ENCODE results near the gene FMN1. TPM values are rescaled to one million over a fixed set of nuclear protein-coding genes. Genes with fewer than 3 reads are reported as not detected.

Gene FMN1
- total and polyA plus RNA-seq, 2 experiments from 2014 or later: 0.93 to 2.2 TPM

GRCh38 chr15:33108518-33108917 is 86.0 kb downstream of the FMN1 start:
- H3K9me3 ChIP-seq (ENCODE audit: low read depth): no peaks in the 10 kb centered on the region
- in situ Hi-C loops (cut with MboI): no loop called here
- 0 out of 2 replicates have a peak, but pooled peaks cover 3% of the 10 kb centered on the region for H3F3A ChIP-seq (ENCODE audit: insufficient read depth)
- no peak overlapping the region for H2AFZ ChIP-seq
- H3K36me3 ChIP-seq (ENCODE audit: low read depth): no peaks in the 10 kb centered on the region
- H3K79me2 ChIP-seq (ENCODE audit: insufficient read depth): no peaks in the 10 kb centered on the region
- no peaks in the 10 kb centered on the region for H3K9me2 ChIP-seq (ENCODE audit: insufficient read depth)
- H3K4me1 ChIP-seq (ENCODE audit: insufficient read depth): peaks cover 26% of the 10 kb centered on the region
- no peak overlapping the region for H3K4me2 ChIP-seq (ENCODE audit: unreplicated experiment)
- no peak overlapping the region for H3K4me3 ChIP-seq
- TF ChIP-seq EZH2 (IDR thresholded peaks at IDR 0.05; ENCODE audit: insufficient read depth, poor library complexity, severe bottlenecking) (no peak), EZH2phosphoT487 (IDR thresholded peaks at IDR 0.05; ENCODE audit: insufficient read depth, low read depth) (no peak)
- peaks cover 9% of the 10 kb centered on the region; the same call in 1 of the 2 replicates for H3K27me3 ChIP-seq (replicated peaks; ENCODE audit: insufficient read depth)
- H3K9ac ChIP-seq: no peak overlapping the region
- H4K20me1 ChIP-seq (ENCODE audit: insufficient read depth): no peaks in the 10 kb centered on the region
- H3K27ac ChIP-seq: no peak overlapping the region
- no peak for DNase-seq

GRCh38 chr15:33107950-33108349 is 86.6 kb downstream of the FMN1 start:
- TF ChIP-seq EZH2 (IDR thresholded peaks at IDR 0.05; ENCODE audit: insufficient read depth, poor library complexity, severe bottlenecking): no peak
- peak overlapping the region; percentile 22 for H3K4me2 ChIP-seq (ENCODE audit: unreplicated experiment)
- H3K9ac ChIP-seq: no peak overlapping the region
- no peak overlapping the region for H2AFZ ChIP-seq
- no peak overlapping the region for H3K27ac ChIP-seq
- H3K9me2 ChIP-seq (ENCODE audit: insufficient read depth): no peaks in the 10 kb centered on the region
- no peak overlapping the region for H3K4me3 ChIP-seq
- H3K36me3 ChIP-seq (ENCODE audit: low read depth): no peaks in the 10 kb centered on the region
- WGBS, 2 experiments (ENCODE audit: low coverage in 1 of 2, low lambda C conversion rate in 2 of 2, missing lambda C conversion rate in 2 of 2): 36 to 39% methylated on average over 2 of the region's 2 CpGs
- no peaks in the 10 kb centered on the region for H3K79me2 ChIP-seq (ENCODE audit: insufficient read depth)
- peak; percentile 73 for DNase-seq
- H3F3A ChIP-seq (ENCODE audit: insufficient read depth): 0 out of 2 replicates have a peak, but pooled peaks cover 3% of the 10 kb centered on the region
- no peaks in the 10 kb centered on the region for H3K9me3 ChIP-seq (ENCODE audit: low read depth)
- in situ Hi-C loops (cut with MboI): no loop called here
- H3K4me1 ChIP-seq (ENCODE audit: insufficient read depth): peaks cover 26% of the 10 kb centered on the region
- H3K27me3 ChIP-seq (replicated peaks; ENCODE audit: insufficient read depth): peaks cover 9% of the 10 kb centered on the region; the same call in 1 of the 2 replicates
- H4K20me1 ChIP-seq (ENCODE audit: insufficient read depth): no peaks in the 10 kb centered on the region

- no peaks in the 10 kb centered on the region for H3K9me2 ChIP-seq (ENCODE audit: insufficient read depth)
- H3K27me3 ChIP-seq (replicated peaks; ENCODE audit: insufficient read depth): peaks cover 9% of the 10 kb centered on the region; the same call in 1 of the 2 replicates
- no peak overlapping the region for H3K9ac ChIP-seq
- 23 to 24% methylated on average over 2 of the region's 2 CpGs for WGBS, 2 experiments (ENCODE audit: low coverage in 1 of 2, low lambda C conversion rate in 2 of 2, missing lambda C conversion rate in 2 of 2)
- peaks cover 15% of the 10 kb centered on the region; the same call in 1 of the 2 replicates for H3F3A ChIP-seq (ENCODE audit: insufficient read depth)
- H3K4me2 ChIP-seq (ENCODE audit: unreplicated experiment): peak overlapping the region; percentile 37
- no peak overlapping the region for H3K27ac ChIP-seq
- H3K4me1 ChIP-seq (ENCODE audit: insufficient read depth): peaks cover 34% of the 10 kb centered on the region
- TF ChIP-seq EZH2 (IDR thresholded peaks at IDR 0.05; ENCODE audit: insufficient read depth, poor library complexity, severe bottlenecking) (no peak), EZH2phosphoT487 (IDR thresholded peaks at IDR 0.05; ENCODE audit: insufficient read depth, low read depth) (peak; percentile 100)
- H2AFZ ChIP-seq: no peak overlapping the region
- no peaks in the 10 kb centered on the region for H4K20me1 ChIP-seq (ENCODE audit: insufficient read depth)
- DNase-seq: peak; percentile 71
- in situ Hi-C loops (cut with MboI): no loop called here
- no peak overlapping the region for H3K4me3 ChIP-seq
- H3K36me3 ChIP-seq (ENCODE audit: low read depth): no peaks in the 10 kb centered on the region
- H3K79me2 ChIP-seq (ENCODE audit: insufficient read depth): no peaks in the 10 kb centered on the region
- no peaks in the 10 kb centered on the region for H3K9me3 ChIP-seq (ENCODE audit: low read depth)
Measured at GRCh38 chr15:33104212-33104611, 90.3 kb downstream of the FMN1 start.

- DNase-seq: no peak
- no peaks in the 10 kb centered on the region for H3K27me3 ChIP-seq (replicated peaks; ENCODE audit: insufficient read depth)
- no peak overlapping the region for H2AFZ ChIP-seq
- no peak overlapping the region for H3K4me3 ChIP-seq
- no peak overlapping the region for H3K4me2 ChIP-seq (ENCODE audit: unreplicated experiment)
- H3K36me3 ChIP-seq (ENCODE audit: low read depth): no peaks in the 10 kb centered on the region
- H3K4me1 ChIP-seq (ENCODE audit: insufficient read depth): peaks cover 46% of the 10 kb centered on the region
- 68 to 69% methylated on average over 3 of the region's 3 CpGs for WGBS, 2 experiments (ENCODE audit: low coverage in 1 of 2, low lambda C conversion rate in 2 of 2, missing lambda C conversion rate in 2 of 2)
- in situ Hi-C loops (cut with MboI): no loop called here
- no peaks in the 10 kb centered on the region for H3K79me2 ChIP-seq (ENCODE audit: insufficient read depth)
- no peak overlapping the region for H3K27ac ChIP-seq
- no peaks in the 10 kb centered on the region for H3K9me3 ChIP-seq (ENCODE audit: low read depth)
- TF ChIP-seq EZH2 (IDR thresholded peaks at IDR 0.05; ENCODE audit: insufficient read depth, poor library complexity, severe bottlenecking) (no peak), EZH2phosphoT487 (IDR thresholded peaks at IDR 0.05; ENCODE audit: insufficient read depth, low read depth) (no peak)
- H3K9ac ChIP-seq: no peak overlapping the region
- peaks cover 29% of the 10 kb centered on the region for H3F3A ChIP-seq (ENCODE audit: insufficient read depth)
- H3K9me2 ChIP-seq (ENCODE audit: insufficient read depth): no peaks in the 10 kb centered on the region
- no peaks in the 10 kb centered on the region for H4K20me1 ChIP-seq (ENCODE audit: insufficient read depth)
Measured at GRCh38 chr15:33101036-33101435, 93.5 kb downstream of the FMN1 start.

- H3K36me3 ChIP-seq (ENCODE audit: low read depth): no peaks in the 10 kb centered on the region
- H3K9ac ChIP-seq: no peak overlapping the region
- no peaks in the 10 kb centered on the region for H3K79me2 ChIP-seq (ENCODE audit: insufficient read depth)
- no peaks in the 10 kb centered on the region for H3K27me3 ChIP-seq (replicated peaks; ENCODE audit: insufficient read depth)
- no peak overlapping the region for H3K4me2 ChIP-seq (ENCODE audit: unreplicated experiment)
- in situ Hi-C loops (cut with MboI): no loop called here
- peaks cover 29% of the 10 kb centered on the region for H3F3A ChIP-seq (ENCODE audit: insufficient read depth)
- no peak overlapping the region for H3K4me3 ChIP-seq
- no peaks in the 10 kb centered on the region for H3K9me2 ChIP-seq (ENCODE audit: insufficient read depth)
- no peak for TF ChIP-seq EZH2 (IDR thresholded peaks at IDR 0.05; ENCODE audit: insufficient read depth, poor library complexity, severe bottlenecking)
- no peak overlapping the region for H2AFZ ChIP-seq
- WGBS, 2 experiments (ENCODE audit: low coverage in 1 of 2, low lambda C conversion rate in 2 of 2, missing lambda C conversion rate in 2 of 2): 69 to 77% methylated on average over 3 of the region's 3 CpGs
- H3K9me3 ChIP-seq (ENCODE audit: low read depth): no peaks in the 10 kb centered on the region
- no peak overlapping the region for H3K27ac ChIP-seq
- H3K4me1 ChIP-seq (ENCODE audit: insufficient read depth): peaks cover 46% of the 10 kb centered on the region
- DNase-seq: no peak
- no peaks in the 10 kb centered on the region for H4K20me1 ChIP-seq (ENCODE audit: insufficient read depth)
Measured at GRCh38 chr15:33100314-33100713, 94.2 kb downstream of the FMN1 start.
